SK-N-SH (cell line): ENCODE results near the gene CAPN7. TPM values are rescaled to one million over a fixed set of nuclear protein-coding genes. Genes with fewer than 3 reads are reported as not detected.

Experiments
- CTCF ChIA-PET: fragments of 300-600, 350-600 bp; formaldehyde crosslinking; extraction: SDS; loops from one replicate; lab custom pipeline; 2021; lab: Yijun Ruan, JAX
- POLR2A ChIA-PET: fragments of 350-600 bp; sonication (Branson Sonifier 250); formaldehyde crosslinking; extraction: SDS; loops from one replicate; lab custom pipeline; 2020; ENCODE audit warnings: antibody characterized with exemption, inconsistent platforms; lab: Yijun Ruan, JAX
- DNase-seq: peaks from one replicate; pipeline ENCODE4 v3.0.0; 2012
- H2AFZ ChIP-seq: fragments of 200-600 bp; sonication (generic); 2 replicates; pipeline ENCODE4 v1.8.1; 2016; ENCODE audit warnings: antibody characterized with exemption, mild to moderate bottlenecking, low read depth
- H3F3A ChIP-seq: fragments of 200-600 bp; sonication (generic); replicated peaks from 2 replicates; pipeline ENCODE3; 2016; ENCODE audit warnings: antibody characterized with exemption, mild to moderate bottlenecking; ENCODE audit not compliant: insufficient read depth
- H3K27ac ChIP-seq, 2 experiments: fragments of 200-500 bp in 1 of 2; fragments of 200-600 bp in 1 of 2; sonication (Bioruptor generic) in 1 of 2; sonication (generic), shearing (Covaris generic) in 1 of 2; 2 replicates each; pipeline versions ENCODE4 v1.5.1 to v1.6.1; 2014 to 2016; ENCODE audit warnings: low read depth in 2 of 2, inconsistent platforms in 1 of 2, low read length in 1 of 2, mild to moderate bottlenecking in 1 of 2, mixed read lengths in 1 of 2
- H3K27me3 ChIP-seq: fragments of 200-600 bp; sonication (generic), shearing (Covaris generic); 2 replicates; pipeline ENCODE4 v1.6.1; 2016; ENCODE audit warnings: mixed run types; ENCODE audit not compliant: insufficient read depth
- H3K36me3 ChIP-seq, 2 experiments: fragments of 200-500 bp in 1 of 2; fragments of 200-600 bp in 1 of 2; sonication (Bioruptor generic) in 1 of 2; sonication (generic) in 1 of 2; replicated peaks in 1 of 2; 2 replicates each; pipeline versions ENCODE3 to v1.5.1; 2014 to 2016; ENCODE audit warnings: low read length in 1 of 2, mild to moderate bottlenecking in 1 of 2; ENCODE audit not compliant: insufficient read depth in 2 of 2, control insufficient read depth in 1 of 2
- H3K4me1 ChIP-seq, 2 experiments: fragments of 200-500 bp in 1 of 2; fragments of 200-600 bp in 1 of 2; sonication (Bioruptor generic) in 1 of 2; sonication (generic), shearing (Covaris generic) in 1 of 2; 2 replicates each; pipeline versions ENCODE4 v1.5.1 to v1.6.1; 2014 to 2016; ENCODE audit warnings: low read depth in 1 of 2, low read length in 1 of 2, mixed run types in 1 of 2; ENCODE audit not compliant: insufficient read depth in 2 of 2, control insufficient read depth in 1 of 2
- H3K4me2 ChIP-seq: fragments of 200-600 bp; sonication (generic), shearing (Covaris generic); 2 replicates; pipeline ENCODE4 v1.6.1; 2017; ENCODE audit warnings: mixed run types
- H3K4me3 ChIP-seq, 2 experiments: fragments of 200-500 bp in 1 of 2; fragments of 200-600 bp in 1 of 2; sonication (Bioruptor generic) in 1 of 2; sonication (generic), shearing (Covaris generic) in 1 of 2; 2 replicates each; pipeline versions ENCODE4 v1.5.1 to v1.8.1; 2014 to 2016; ENCODE audit warnings: low read depth in 2 of 2, inconsistent platforms in 1 of 2, low read length in 1 of 2, mild to moderate bottlenecking in 1 of 2, mixed read lengths in 1 of 2, moderate library complexity in 1 of 2
- H3K79me2 ChIP-seq: fragments of 200-600 bp; sonication (generic); 2 replicates; pipeline ENCODE4 v1.8.1; 2017; ENCODE audit warnings: mild to moderate bottlenecking; ENCODE audit not compliant: insufficient read depth
- H3K9ac ChIP-seq: fragments of 200-600 bp; sonication (generic); 2 replicates; pipeline ENCODE4 v1.6.1; 2017; ENCODE audit warnings: mixed run types
- H3K9me2 ChIP-seq: fragments of 200-600 bp; sonication (generic); 2 replicates; pipeline ENCODE4 v1.6.1; 2017; ENCODE audit warnings: mixed run types
- H3K9me3 ChIP-seq: fragments of 200-600 bp; sonication (generic); 2 replicates; pipeline ENCODE4 v1.6.1; 2017; ENCODE audit warnings: mixed run types, mild to moderate bottlenecking, moderate library complexity
- H4K20me1 ChIP-seq: fragments of 200-600 bp; sonication (generic); 2 replicates; pipeline ENCODE4 v1.6.1; 2017; ENCODE audit warnings: mild to moderate bottlenecking, mixed run types; ENCODE audit not compliant: insufficient read depth
- EP300 ChIP-seq, 2 experiments: IDR thresholded peaks; 2 replicates each; pipeline versions ENCODE4 v1.4.0 to v1.6.1; 2012; ENCODE audit warnings: borderline replicate concordance in 1 of 2, low read depth in 1 of 2, low read length in 1 of 2
- FOSL2 ChIP-seq: IDR thresholded peaks from 2 replicates; pipeline ENCODE4 v1.4.0; 2012; ENCODE audit warnings: low read depth, mild to moderate bottlenecking, moderate library complexity, borderline replicate concordance
- FOXJ3 ChIP-seq: sonication (generic); formaldehyde crosslinking; IDR thresholded peaks from 2 replicates; pipeline ENCODE4 v1.5.1; 2020; ENCODE audit warnings: mild to moderate bottlenecking, missing genetic modification reagents
- GABPA ChIP-seq: IDR thresholded peaks from 2 replicates; pipeline ENCODE4 v1.4.0; 2012; ENCODE audit warnings: low read depth, mild to moderate bottlenecking
- MEF2A ChIP-seq: IDR thresholded peaks from 2 replicates; pipeline ENCODE4 v1.4.0; 2012; ENCODE audit warnings: low read depth, borderline replicate concordance
- NFIC ChIP-seq: IDR thresholded peaks from 2 replicates; pipeline ENCODE4 v1.4.0; 2012; ENCODE audit warnings: borderline replicate concordance
- NRF1 ChIP-seq: IDR thresholded peaks from 2 replicates; pipeline ENCODE4 v1.6.1; 2012; ENCODE audit warnings: low read depth, mild to moderate bottlenecking, low read length
- RCOR1 ChIP-seq: fragments of 150-350 bp; IDR thresholded peaks from 2 replicates; pipeline ENCODE4 v1.6.1; 2017; ENCODE audit warnings: antibody characterized with exemption, low read length
- RXRA ChIP-seq: IDR thresholded peaks from 2 replicates; pipeline ENCODE4 v1.4.0; 2012; ENCODE audit warnings: low read depth, mild to moderate bottlenecking, borderline replicate concordance
- SMC3 ChIP-seq: IDR thresholded peaks from 2 replicates; pipeline ENCODE4 v1.6.1; 2012; ENCODE audit warnings: low read depth, low read length, improper control_type of control experiment
- TEAD4 ChIP-seq: IDR thresholded peaks from 2 replicates; pipeline ENCODE4 v1.4.0; 2012; ENCODE audit warnings: mild to moderate bottlenecking, borderline replicate concordance; ENCODE audit not compliant: insufficient read depth
- WGBS: methylation state at CpG from one replicate; pipeline ENCODE4 v1.1.6; 2017; ENCODE audit warnings: low lambda C conversion rate; 5-methylcytosine and 5-hydroxymethylcytosine counted together
- polyA plus RNA-seq, 3 experiments: library from polyadenylated mRNA; depleted of rRNA; stranded (reverse); fragments of >200 nt; gene quantifications; 2 replicates each; pipeline ENCODE4 v1.2.3, GENCODE V29; 2012
- TF ChIP-seq, protein P1 (sequence below): fragments of 150-350 bp; IDR thresholded peaks from 2 replicates; pipeline ENCODE4 v1.6.1; 2016; ENCODE audit warnings: mild to moderate bottlenecking, low read depth, low read length
- TF ChIP-seq, protein P2 (sequence below): IDR thresholded peaks from 2 replicates; pipeline ENCODE4 v1.6.1; 2012; ENCODE audit warnings: mild to moderate bottlenecking, low read depth, low read length, moderate library complexity
- TF ChIP-seq, protein P3 (sequence below): IDR thresholded peaks from 2 replicates; pipeline ENCODE4 v1.4.0; 2012; ENCODE audit warnings: low read depth, borderline replicate concordance
- TF ChIP-seq, protein P4 (sequence below): IDR thresholded peaks from 2 replicates; pipeline ENCODE4 v1.4.0; 2012; ENCODE audit warnings: low read depth

Gene CAPN7
- polyA plus RNA-seq, 1 of the 3 experiments (the other 2 are of a cell fraction), result 7.3 TPM

DNA sequence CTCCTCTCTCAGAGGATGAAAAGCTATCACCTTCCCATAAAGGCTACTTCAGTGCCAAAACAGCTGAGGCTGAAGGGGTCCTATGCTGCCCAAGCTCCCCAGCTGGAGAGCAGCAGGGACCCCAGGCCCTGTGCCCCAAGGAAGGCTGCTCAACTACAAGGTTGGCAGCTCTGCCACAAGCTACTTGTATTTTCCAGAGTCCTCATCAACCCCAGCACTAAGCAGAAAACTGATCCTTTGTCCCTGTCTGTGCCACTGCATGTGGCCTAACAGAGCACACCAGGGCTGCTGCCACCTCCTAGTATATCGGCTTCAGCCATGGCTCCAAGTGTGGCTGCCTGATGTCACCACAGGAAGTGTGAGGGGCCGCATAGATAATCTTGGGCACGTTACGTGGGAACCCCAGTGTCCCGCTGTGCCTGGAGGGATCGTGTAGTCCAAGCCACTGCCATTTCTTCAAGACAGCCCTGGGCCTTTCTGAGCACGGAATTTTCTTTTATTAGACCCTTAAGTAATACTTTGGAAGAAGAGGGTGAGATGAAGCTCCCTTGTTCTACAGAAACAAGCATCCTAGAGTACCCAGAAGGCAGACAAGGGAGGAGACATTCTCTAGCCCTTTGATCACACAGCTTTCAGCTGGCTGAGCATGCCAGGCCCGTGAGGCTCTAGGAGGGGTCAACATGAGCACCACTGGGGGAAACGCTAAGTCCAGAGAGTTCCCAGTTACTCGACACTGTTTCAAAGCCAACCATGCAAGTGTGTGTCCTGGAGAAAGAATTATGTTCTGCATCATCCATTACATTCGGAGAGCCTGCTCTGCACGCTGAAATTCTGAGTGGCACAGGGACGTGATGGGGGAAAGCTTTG lies 60.7 kb downstream of the CAPN7 start:
- Histone ChIP-seq H4K20me1 (no peaks in the 10 kb centered on the region), H3K27me3 (no peaks in the 10 kb centered on the region), H3K4me3 (no peak overlapping the region), H3K9me2 (no peaks in the 10 kb centered on the region), H2AFZ (no peak overlapping the region), H3K4me1 (peaks cover 2 to 20% of the 10 kb centered on the region in 2 experiments; a peak in 3 of 4 replicates), H3K9ac (no peak overlapping the region), H3K4me2 (no peak overlapping the region), H3K9me3 (no peaks in the 10 kb centered on the region), H3K27ac (no peak overlapping the region), H3K79me2 (no peaks in the 10 kb centered on the region), H3K36me3 (no peaks in the 10 kb centered on the region), H3F3A (peaks cover 11% of the 10 kb centered on the region)
- DNase-seq, result no peak
- 87% methylated on average over 13 of the region's 13 CpGs for WGBS
- TF ChIP-seq, protein P1, sequence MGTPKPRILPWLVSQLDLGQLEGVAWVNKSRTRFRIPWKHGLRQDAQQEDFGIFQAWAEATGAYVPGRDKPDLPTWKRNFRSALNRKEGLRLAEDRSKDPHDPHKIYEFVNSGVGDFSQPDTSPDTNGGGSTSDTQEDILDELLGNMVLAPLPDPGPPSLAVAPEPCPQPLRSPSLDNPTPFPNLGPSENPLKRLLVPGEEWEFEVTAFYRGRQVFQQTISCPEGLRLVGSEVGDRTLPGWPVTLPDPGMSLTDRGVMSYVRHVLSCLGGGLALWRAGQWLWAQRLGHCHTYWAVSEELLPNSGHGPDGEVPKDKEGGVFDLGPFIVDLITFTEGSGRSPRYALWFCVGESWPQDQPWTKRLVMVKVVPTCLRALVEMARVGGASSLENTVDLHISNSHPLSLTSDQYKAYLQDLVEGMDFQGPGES, result no peak
- TF ChIP-seq NRF1 (no peak), SMC3 (no peak), RCOR1 (no peak), TEAD4 (no peak), FOSL2 (no peak)
- TF ChIP-seq, protein P2, sequence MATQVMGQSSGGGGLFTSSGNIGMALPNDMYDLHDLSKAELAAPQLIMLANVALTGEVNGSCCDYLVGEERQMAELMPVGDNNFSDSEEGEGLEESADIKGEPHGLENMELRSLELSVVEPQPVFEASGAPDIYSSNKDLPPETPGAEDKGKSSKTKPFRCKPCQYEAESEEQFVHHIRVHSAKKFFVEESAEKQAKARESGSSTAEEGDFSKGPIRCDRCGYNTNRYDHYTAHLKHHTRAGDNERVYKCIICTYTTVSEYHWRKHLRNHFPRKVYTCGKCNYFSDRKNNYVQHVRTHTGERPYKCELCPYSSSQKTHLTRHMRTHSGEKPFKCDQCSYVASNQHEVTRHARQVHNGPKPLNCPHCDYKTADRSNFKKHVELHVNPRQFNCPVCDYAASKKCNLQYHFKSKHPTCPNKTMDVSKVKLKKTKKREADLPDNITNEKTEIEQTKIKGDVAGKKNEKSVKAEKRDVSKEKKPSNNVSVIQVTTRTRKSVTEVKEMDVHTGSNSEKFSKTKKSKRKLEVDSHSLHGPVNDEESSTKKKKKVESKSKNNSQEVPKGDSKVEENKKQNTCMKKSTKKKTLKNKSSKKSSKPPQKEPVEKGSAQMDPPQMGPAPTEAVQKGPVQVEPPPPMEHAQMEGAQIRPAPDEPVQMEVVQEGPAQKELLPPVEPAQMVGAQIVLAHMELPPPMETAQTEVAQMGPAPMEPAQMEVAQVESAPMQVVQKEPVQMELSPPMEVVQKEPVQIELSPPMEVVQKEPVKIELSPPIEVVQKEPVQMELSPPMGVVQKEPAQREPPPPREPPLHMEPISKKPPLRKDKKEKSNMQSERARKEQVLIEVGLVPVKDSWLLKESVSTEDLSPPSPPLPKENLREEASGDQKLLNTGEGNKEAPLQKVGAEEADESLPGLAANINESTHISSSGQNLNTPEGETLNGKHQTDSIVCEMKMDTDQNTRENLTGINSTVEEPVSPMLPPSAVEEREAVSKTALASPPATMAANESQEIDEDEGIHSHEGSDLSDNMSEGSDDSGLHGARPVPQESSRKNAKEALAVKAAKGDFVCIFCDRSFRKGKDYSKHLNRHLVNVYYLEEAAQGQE, result no peak
- TF ChIP-seq, protein P3, sequence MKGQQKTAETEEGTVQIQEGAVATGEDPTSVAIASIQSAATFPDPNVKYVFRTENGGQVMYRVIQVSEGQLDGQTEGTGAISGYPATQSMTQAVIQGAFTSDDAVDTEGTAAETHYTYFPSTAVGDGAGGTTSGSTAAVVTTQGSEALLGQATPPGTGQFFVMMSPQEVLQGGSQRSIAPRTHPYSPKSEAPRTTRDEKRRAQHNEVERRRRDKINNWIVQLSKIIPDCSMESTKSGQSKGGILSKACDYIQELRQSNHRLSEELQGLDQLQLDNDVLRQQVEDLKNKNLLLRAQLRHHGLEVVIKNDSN, result no peak
- ChIA-PET POLR2A (no interaction called here), CTCF (interaction anchor here (0.9 to 8.0 kb wide), 25 partner anchors 9 to 302 kb away, joined by 3 to 85 read pairs (median 8); partner anchors contain the start of gene SH3BP5)

DNA sequence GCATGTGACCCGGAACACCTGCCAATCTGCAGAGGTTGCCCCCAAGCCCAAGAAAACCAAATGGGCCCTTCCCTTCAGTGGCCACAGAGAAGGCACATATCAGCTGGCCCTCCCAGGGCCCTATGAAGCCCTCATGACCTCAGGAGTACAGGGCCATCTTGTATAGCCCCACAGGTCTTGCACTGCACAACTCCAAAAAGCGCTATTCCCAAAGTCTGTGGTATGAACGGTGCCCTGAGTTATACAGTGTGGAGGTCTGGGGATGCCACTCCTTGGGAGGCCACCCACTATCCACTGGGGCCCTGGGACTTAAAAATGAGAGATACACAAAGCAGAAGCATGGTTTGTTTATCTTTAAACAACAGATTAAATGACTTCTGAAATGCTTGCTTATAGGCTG lies 61.5 kb downstream of the CAPN7 start:
- Histone ChIP-seq H3K79me2 (no peaks in the 10 kb centered on the region), H3F3A (peaks cover 11% of the 10 kb centered on the region), H4K20me1 (no peaks in the 10 kb centered on the region), H3K4me3 (no peak overlapping the region), H3K4me2 (no peak overlapping the region), H3K4me1 (peaks cover 0 to 20% of the 10 kb centered on the region in 2 experiments; a peak in 3 of 4 replicates), H2AFZ (no peak overlapping the region), H3K9me2 (no peaks in the 10 kb centered on the region), H3K27me3 (no peaks in the 10 kb centered on the region), H3K36me3 (no peaks in the 10 kb centered on the region), H3K27ac (no peak overlapping the region), H3K9ac (no peak overlapping the region), H3K9me3 (no peaks in the 10 kb centered on the region)
- 93% methylated on average over 3 of the region's 3 CpGs for WGBS
- POLR2A ChIA-PET, result no interaction called here
- DNase-seq, result no peak
- CTCF ChIA-PET, result interaction anchor here (0.8 to 8.0 kb wide), 62 partner anchors 8 to 301 kb away, joined by 3 to 85 read pairs (median 6); partner anchors contain the start of gene SH3BP5
- TF ChIP-seq NFIC (no peak), GABPA (no peak), EP300 (IDR thresholded peaks at IDR 0.05; ENCODE audit: borderline replicate concordance in 1 of 2, low read depth in 1 of 2, low read length in 1 of 2) (no peak), FOXJ3 (CRISPR knock-in tag) (no peak), MEF2A (no peak), RXRA (no peak)
- TF ChIP-seq, protein P2, result no peak
- TF ChIP-seq, protein P4, sequence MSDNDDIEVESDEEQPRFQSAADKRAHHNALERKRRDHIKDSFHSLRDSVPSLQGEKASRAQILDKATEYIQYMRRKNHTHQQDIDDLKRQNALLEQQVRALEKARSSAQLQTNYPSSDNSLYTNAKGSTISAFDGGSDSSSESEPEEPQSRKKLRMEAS, result no peak
